GM23338 (cell line): ENCODE results near the gene SLIT1.

Experiments used
- CREB1 ChIP-seq: fragments of 250-450 bp; sonication (Bioruptor Pico); IDR thresholded peaks from 2 replicates; pipeline ENCODE4 v1.5.0; 2020; ENCODE audit warnings: low read depth, mild to moderate bottlenecking, moderate library complexity
- EZH2 ChIP-seq: fragments of 200-600 bp; sonication (generic); IDR thresholded peaks from one replicate; pipeline ENCODE4 v1.8.0; 2017; ENCODE audit warnings: antibody characterized with exemption, mild to moderate bottlenecking, low read depth; ENCODE audit not compliant: unreplicated experiment
- EZH2phosphoT487 ChIP-seq: fragments of 200-600 bp; sonication (generic); IDR thresholded peaks from one replicate; pipeline ENCODE4 v1.8.1; 2018; ENCODE audit warnings: antibody characterized with exemption; ENCODE audit not compliant: unreplicated experiment
- JUNB ChIP-seq: IDR thresholded peaks from one replicate; pipeline ENCODE4 v1.6.1; 2016; ENCODE audit warnings: antibody characterized with exemption; ENCODE audit not compliant: unreplicated experiment
- NANOG ChIP-seq: IDR thresholded peaks from 2 replicates; pipeline ENCODE4 v1.6.1; 2016; ENCODE audit warnings: antibody characterized with exemption, borderline replicate concordance
- POLR2AphosphoS5 ChIP-seq: IDR thresholded peaks from 2 replicates; pipeline ENCODE4 v1.6.1; 2016; ENCODE audit warnings: antibody characterized with exemption, low read depth
- ZNF114 ChIP-seq: fragments of 250-450 bp; sonication (Bioruptor Pico); IDR thresholded peaks from 2 replicates; pipeline ENCODE4 v1.5.0; 2020; ENCODE audit warnings: mild to moderate bottlenecking, moderate library complexity
- ZNF331 ChIP-seq: fragments of 250-450 bp; sonication (Bioruptor Pico); IDR thresholded peaks from 2 replicates; pipeline ENCODE4 v1.5.0; 2020; ENCODE audit warnings: low read depth, mild to moderate bottlenecking, moderate library complexity
- ZNF462 ChIP-seq: fragments of 250-450 bp; sonication (Bioruptor Pico); IDR thresholded peaks from 2 replicates; pipeline ENCODE4 v1.5.0; 2020; ENCODE audit warnings: mild to moderate bottlenecking, moderate library complexity
- TF ChIP-seq, protein P1 (sequence below), 2 experiments: fragments of 200-600 bp in 1 of 2; sonication (generic) in 1 of 2; conservative IDR thresholded peaks; 2 replicates each; pipeline versions ENCODE4 v1.5.1 to v1.6.1; 2016 to 2017; ENCODE audit warnings: antibody characterized with exemption in 2 of 2, low read depth in 2 of 2, mild to moderate bottlenecking in 2 of 2, moderate library complexity in 1 of 2
- TF ChIP-seq, protein P2 (sequence below): IDR thresholded peaks from one replicate; pipeline ENCODE4 v1.6.1; 2018; ENCODE audit warnings: antibody characterized with exemption; ENCODE audit not compliant: unreplicated experiment

DNA sequence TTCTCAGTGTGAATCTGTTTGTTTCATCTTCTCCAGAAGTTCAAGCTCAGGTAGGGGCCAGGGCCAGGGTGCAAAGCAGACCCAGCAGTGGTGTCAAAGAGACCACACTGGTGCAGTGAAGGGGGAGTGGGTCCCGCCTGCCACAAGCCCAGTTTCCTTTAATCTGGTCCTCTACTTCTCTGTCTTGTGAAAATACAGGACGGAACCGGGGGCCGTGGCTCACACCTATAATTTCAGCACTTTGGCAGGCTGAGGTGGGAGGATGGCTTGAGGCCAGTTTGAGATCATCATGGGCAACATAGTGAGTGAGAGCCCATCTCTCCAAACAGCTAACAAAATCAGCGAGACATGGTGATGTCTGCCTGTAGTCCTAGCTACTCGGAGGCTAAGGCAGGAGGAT, 109.0 kb downstream of the SLIT1 start:
- TF ChIP-seq, protein P1, sequence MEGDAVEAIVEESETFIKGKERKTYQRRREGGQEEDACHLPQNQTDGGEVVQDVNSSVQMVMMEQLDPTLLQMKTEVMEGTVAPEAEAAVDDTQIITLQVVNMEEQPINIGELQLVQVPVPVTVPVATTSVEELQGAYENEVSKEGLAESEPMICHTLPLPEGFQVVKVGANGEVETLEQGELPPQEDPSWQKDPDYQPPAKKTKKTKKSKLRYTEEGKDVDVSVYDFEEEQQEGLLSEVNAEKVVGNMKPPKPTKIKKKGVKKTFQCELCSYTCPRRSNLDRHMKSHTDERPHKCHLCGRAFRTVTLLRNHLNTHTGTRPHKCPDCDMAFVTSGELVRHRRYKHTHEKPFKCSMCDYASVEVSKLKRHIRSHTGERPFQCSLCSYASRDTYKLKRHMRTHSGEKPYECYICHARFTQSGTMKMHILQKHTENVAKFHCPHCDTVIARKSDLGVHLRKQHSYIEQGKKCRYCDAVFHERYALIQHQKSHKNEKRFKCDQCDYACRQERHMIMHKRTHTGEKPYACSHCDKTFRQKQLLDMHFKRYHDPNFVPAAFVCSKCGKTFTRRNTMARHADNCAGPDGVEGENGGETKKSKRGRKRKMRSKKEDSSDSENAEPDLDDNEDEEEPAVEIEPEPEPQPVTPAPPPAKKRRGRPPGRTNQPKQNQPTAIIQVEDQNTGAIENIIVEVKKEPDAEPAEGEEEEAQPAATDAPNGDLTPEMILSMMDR (conservative IDR thresholded peaks at IDR 0.05; ENCODE audit: low read depth in 2 of 2) = no peak
- TF ChIP-seq, protein P2, sequence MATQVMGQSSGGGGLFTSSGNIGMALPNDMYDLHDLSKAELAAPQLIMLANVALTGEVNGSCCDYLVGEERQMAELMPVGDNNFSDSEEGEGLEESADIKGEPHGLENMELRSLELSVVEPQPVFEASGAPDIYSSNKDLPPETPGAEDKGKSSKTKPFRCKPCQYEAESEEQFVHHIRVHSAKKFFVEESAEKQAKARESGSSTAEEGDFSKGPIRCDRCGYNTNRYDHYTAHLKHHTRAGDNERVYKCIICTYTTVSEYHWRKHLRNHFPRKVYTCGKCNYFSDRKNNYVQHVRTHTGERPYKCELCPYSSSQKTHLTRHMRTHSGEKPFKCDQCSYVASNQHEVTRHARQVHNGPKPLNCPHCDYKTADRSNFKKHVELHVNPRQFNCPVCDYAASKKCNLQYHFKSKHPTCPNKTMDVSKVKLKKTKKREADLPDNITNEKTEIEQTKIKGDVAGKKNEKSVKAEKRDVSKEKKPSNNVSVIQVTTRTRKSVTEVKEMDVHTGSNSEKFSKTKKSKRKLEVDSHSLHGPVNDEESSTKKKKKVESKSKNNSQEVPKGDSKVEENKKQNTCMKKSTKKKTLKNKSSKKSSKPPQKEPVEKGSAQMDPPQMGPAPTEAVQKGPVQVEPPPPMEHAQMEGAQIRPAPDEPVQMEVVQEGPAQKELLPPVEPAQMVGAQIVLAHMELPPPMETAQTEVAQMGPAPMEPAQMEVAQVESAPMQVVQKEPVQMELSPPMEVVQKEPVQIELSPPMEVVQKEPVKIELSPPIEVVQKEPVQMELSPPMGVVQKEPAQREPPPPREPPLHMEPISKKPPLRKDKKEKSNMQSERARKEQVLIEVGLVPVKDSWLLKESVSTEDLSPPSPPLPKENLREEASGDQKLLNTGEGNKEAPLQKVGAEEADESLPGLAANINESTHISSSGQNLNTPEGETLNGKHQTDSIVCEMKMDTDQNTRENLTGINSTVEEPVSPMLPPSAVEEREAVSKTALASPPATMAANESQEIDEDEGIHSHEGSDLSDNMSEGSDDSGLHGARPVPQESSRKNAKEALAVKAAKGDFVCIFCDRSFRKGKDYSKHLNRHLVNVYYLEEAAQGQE = no peak
- TF ChIP-seq EZH2 (no peak), POLR2AphosphoS5 (no peak), EZH2phosphoT487 (no peak), CREB1 (CRISPR knock-in tag) (no peak), ZNF462 (CRISPR knock-in tag) (no peak), JUNB (no peak), ZNF114 (CRISPR knock-in tag) (no peak), NANOG (no peak), ZNF331 (CRISPR knock-in tag) (no peak)
